ENCODE measurements around the gene LIMS2.

The LIMS2 gene

DNA sequence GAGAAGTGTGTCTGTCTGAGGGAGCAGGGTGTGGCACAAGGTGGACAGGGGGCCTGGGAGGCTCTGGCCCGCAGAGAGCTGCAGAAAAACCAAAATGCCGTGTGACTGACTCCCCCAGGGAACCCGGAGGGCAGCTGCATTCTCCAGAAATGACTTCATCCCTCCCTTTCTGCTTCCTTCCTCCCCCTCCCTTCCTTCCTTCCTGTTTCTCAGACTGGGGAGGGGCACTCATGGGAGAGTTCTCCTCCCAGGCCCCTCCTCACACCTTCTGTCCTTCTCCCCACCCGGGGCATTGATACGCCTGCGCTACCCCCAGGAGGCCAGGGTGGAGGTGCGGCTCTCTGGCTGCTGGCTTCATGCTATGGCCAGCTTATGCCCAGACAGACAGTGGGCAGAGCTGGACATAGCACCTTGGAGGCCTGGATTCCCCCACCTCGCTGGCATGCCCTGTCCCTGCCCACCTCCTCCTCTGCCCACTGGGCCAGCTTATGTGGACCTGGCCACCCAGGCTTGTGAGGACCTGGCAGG, 37.5 kb downstream of the LIMS2 start:
- TF ChIP-seq, protein P1, sequence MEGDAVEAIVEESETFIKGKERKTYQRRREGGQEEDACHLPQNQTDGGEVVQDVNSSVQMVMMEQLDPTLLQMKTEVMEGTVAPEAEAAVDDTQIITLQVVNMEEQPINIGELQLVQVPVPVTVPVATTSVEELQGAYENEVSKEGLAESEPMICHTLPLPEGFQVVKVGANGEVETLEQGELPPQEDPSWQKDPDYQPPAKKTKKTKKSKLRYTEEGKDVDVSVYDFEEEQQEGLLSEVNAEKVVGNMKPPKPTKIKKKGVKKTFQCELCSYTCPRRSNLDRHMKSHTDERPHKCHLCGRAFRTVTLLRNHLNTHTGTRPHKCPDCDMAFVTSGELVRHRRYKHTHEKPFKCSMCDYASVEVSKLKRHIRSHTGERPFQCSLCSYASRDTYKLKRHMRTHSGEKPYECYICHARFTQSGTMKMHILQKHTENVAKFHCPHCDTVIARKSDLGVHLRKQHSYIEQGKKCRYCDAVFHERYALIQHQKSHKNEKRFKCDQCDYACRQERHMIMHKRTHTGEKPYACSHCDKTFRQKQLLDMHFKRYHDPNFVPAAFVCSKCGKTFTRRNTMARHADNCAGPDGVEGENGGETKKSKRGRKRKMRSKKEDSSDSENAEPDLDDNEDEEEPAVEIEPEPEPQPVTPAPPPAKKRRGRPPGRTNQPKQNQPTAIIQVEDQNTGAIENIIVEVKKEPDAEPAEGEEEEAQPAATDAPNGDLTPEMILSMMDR (IDR thresholded peaks at IDR 0.05) = no peak

DNA sequence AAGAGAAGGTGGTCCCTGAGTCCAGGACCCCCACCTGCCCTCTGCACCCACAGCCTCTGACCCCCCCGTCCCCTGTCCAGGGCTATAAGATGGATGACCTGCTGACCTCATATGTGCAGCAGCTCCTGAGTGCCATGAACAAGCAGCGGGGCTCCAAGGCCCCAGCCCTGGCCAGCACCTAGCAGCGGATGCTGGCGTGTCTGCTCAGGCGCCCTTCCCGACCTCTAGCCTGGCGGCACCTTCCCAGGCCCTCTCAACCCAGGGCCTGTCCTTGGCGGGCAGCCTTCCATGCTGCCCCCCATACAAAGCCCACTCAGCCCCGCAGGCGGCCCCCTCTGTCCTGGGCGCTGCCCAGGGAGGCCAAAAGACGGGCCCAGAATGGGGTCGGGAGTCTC, 38.1 kb downstream of the LIMS2 start:
- TF ChIP-seq, protein P1 (IDR thresholded peaks at IDR 0.05) = no peak

DNA sequence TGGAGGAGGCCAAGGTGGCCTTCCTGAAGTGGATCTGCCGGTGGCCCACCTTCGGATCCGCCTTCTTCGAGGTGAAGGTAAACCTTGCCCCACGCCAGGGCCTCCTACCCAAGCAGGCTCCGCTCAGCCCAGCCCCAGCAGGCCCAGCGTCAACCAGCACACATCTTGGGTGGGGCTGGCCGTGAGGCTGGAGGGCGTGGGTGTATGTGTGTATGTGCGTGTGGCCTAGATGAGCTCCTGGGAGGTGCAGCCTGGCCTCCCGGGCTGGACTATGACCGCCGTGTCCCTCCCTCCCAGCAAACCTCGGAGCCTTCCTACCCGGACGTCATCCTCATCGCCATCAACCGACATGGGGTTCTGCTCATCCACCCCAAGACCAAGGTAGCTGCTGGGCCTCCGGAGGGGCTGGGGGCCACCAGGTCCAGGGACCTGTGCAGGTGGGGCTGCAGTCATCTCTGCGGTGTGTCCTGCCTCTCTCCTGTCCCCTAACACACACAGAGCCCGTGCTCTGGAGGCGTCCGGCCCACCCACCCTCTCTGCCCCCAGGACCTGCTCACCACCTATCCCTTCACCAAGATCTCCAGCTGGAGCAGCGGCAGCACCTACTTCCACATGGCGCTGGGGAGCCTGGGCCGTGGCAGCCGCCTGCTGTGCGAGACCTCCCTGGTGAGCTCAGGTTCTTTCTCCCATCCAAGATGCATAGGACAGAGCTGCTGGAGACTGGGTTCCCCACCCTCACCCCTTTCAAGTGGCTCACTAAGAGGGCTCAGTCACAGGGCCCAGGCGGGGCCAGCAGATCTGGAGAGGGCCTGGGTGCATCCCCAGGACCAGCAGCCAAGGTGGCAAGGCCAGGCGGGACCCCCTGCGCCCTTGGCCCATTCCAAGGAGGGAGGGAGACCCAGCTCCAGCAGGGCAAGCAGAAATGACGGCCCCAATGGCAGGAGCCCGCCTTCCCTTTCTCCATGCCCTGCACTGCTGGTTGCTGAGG, 38.8 kb downstream of the LIMS2 start:
- TF ChIP-seq, protein P1 (IDR thresholded peaks at IDR 0.05) = no peak

DNA sequence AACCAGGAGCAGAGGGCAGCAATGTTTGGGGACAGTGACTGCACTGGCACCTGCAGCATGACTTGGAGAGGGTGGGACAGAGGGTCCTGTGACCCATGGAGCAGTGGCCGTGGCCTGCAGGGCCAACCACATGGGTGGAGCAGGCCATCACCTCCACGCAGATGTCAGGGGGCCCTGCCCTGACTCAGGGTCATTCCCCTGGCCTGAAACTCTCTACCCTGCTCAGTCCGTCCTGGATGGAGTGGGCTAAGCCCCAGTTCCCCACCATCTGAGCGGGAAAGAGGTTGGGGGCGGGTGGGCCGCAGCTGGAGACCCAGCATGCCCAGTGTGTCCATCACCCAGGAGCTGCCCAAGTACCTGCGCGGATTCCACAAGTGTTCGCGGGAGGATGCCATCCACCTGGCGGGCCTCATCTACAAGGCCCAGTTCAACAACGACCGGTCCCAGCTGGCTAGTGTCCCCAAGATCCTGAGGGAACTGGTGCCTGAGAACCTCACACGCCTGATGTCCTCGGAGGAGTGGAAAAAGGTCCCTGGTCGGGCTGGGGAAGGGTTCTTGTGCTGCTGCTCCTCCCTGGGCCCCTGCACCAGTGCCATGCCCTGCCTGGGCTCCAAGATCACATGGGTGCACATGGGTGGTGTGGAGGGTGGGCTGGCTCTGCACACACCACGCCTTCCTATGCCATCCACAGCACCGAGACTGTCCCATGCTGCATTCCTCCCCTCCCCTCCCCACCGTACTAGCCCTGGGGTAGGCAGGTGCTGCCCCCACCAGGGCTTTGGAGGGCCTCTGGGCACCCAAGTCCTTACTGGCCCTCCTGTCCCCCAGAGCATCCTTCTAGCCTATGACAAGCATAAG, 39.7 kb downstream of the LIMS2 start:
- TF ChIP-seq, protein P1 (IDR thresholded peaks at IDR 0.05) = no peak

DNA sequence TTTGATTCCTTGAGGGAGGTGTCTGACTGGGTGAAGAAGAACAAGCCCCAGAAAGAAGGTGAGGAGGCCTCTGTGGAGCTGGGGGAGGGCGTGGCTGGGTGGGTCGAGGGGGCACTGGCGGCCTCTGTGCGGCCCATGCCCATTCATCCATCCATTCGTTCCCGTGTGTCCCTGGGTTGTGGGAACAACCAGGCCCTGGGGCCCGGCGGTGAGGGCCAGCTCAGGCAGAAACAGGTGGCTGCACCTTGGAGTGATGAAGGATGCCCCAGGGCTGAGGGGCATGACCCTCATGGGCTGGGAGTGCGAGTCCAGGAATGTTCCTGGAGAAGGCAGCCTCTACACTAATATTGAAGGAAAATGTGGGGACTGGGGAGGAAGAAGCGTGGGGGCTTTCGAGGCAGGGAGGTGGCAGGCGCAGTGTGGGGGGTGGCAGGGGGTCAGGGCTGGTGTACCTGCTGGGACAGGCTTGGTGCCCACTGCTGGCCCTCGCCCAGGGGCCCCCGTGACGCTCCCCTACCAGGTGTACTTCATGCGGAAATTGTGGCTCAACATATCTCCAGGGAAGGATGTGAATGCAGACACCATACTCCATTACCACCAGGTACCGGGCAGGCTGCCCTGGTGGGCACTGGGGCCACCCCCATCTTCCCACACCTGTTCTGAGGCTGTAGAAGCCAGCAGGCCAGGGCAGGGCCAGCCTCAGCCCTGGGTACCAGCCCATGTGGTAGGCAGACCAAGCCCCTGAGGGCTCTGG, 40.5 kb downstream of the LIMS2 start:
- TF ChIP-seq, protein P1 (IDR thresholded peaks at IDR 0.05) = no peak

DNA sequence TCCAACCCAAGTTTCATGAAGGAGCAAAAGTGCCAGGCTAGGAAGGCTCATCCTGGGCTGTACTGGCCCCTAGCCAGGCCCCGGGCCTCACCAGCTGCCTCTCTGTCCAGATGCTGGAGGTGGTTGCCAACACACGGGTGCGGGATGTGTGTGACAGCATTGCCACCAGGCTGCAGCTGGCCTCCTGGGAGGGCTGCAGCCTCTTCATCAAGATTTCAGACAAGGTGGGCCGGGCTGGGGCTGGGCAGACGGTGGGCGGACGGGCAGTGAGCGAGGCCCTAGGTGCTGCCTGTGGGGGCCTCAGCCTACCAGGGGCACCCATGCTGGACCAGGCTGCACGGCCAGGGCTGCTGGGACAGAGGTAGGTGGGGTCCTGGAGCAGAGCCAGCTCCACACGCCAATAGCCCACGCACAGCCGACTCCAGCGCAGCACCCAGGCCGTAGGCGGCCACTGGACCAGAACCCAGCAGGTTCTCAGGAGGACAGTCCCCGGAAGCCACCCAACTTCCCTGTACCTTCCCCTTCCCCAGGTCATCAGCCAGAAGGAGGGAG, 41.2 kb downstream of the LIMS2 start:
- TF ChIP-seq, protein P1 (IDR thresholded peaks at IDR 0.05) = no peak
